Neuronal stem cell (in vitro differentiated cells): ENCODE data around the gene NTHL1.

Experiments used
- DNase-seq: peaks from one replicate; pipeline ENCODE4 v3.0.0-alpha.2; 2013; ENCODE audit warnings: low spot score
- H2AFZ ChIP-seq: one replicate; pipeline ENCODE4 v1.6.1; 2013; ENCODE audit warnings: mild to moderate bottlenecking, low read length, inconsistent platforms
- H2AK5ac ChIP-seq: 2 replicates; pipeline ENCODE4 v1.6.1; 2013; ENCODE audit warnings: low read depth, mild to moderate bottlenecking, inconsistent platforms, low read length, moderate library complexity, mixed read lengths
- H2BK120ac ChIP-seq: 2 replicates; pipeline ENCODE4 v1.6.1; 2013; ENCODE audit warnings: low read depth, mild to moderate bottlenecking, inconsistent platforms, low read length, moderate library complexity, mixed read lengths
- H2BK12ac ChIP-seq: one replicate; pipeline ENCODE4 v1.6.1; 2013; ENCODE audit warnings: low read length, inconsistent platforms
- H2BK15ac ChIP-seq: 2 replicates; pipeline ENCODE4 v1.6.1; 2013; ENCODE audit warnings: mild to moderate bottlenecking, low read length, inconsistent platforms, mixed read lengths
- H2BK5ac ChIP-seq: one replicate; pipeline ENCODE4 v1.6.1; 2013; ENCODE audit warnings: inconsistent platforms, mild to moderate bottlenecking, low read length, moderate library complexity
- H3K14ac ChIP-seq: one replicate; pipeline ENCODE4 v1.6.1; 2013; ENCODE audit warnings: low read length, inconsistent platforms
- H3K18ac ChIP-seq: 2 replicates; pipeline ENCODE4 v1.6.1; 2013; ENCODE audit warnings: low read length, inconsistent platforms
- H3K23ac ChIP-seq: 2 replicates; pipeline ENCODE4 v1.6.1; 2013; ENCODE audit warnings: low read depth, mild to moderate bottlenecking, mixed read lengths, low read length, inconsistent platforms; ENCODE audit not compliant: poor library complexity
- H3K27ac ChIP-seq: replicated peaks from 3 replicates; pipeline ENCODE4 v1.5.1; 2013; ENCODE audit warnings: low read length, inconsistent platforms
- H3K27me3 ChIP-seq, 3 experiments: 2 replicates each; pipeline ENCODE4 v1.6.1; 2013; ENCODE audit warnings: low read length in 3 of 3, mild to moderate bottlenecking in 2 of 3, inconsistent platforms in 1 of 3, low read depth in 1 of 3, mixed read lengths in 1 of 3, moderate library complexity in 1 of 3; ENCODE audit not compliant: control insufficient read depth in 3 of 3, insufficient read depth in 3 of 3
- H3K36me3 ChIP-seq, 2 donors: replicated peaks in 1 of 2; 2 replicates each; pipeline ENCODE4 v1.6.1; 2013; ENCODE audit warnings: low read length in 2 of 2; ENCODE audit not compliant: control insufficient read depth in 2 of 2, insufficient read depth in 2 of 2
- H3K4ac ChIP-seq: 2 replicates; pipeline ENCODE4 v1.6.1; 2013; ENCODE audit warnings: inconsistent platforms, mild to moderate bottlenecking, low read length, moderate library complexity
- H3K4me1 ChIP-seq, 2 donors: 1 replicate in 1 of 2; 2 replicates in 1 of 2; pipeline ENCODE4 v1.6.1; 2013; ENCODE audit warnings: low read length in 2 of 2, low read depth in 1 of 2; ENCODE audit not compliant: control insufficient read depth in 2 of 2, insufficient read depth in 1 of 2
- H3K4me2 ChIP-seq: one replicate; pipeline ENCODE4 v1.6.1; 2013; ENCODE audit warnings: mild to moderate bottlenecking, low read length, inconsistent platforms; ENCODE audit not compliant: insufficient read depth, poor library complexity, severe bottlenecking
- H3K4me3 ChIP-seq, 2 donors: 2 replicates each; pipeline ENCODE4 v1.5.1; 2013; ENCODE audit warnings: low read length in 2 of 2, mild to moderate bottlenecking in 2 of 2, inconsistent platforms in 1 of 2, moderate library complexity in 1 of 2
- H3K79me1 ChIP-seq: one replicate; pipeline ENCODE4 v1.6.1; 2013; ENCODE audit warnings: low read depth, mild to moderate bottlenecking, inconsistent platforms, low read length, moderate library complexity
- H3K9ac ChIP-seq: one replicate; pipeline ENCODE4 v1.6.1; 2013; ENCODE audit warnings: mild to moderate bottlenecking, low read depth, low read length, inconsistent platforms; ENCODE audit not compliant: poor library complexity
- H3K9me3 ChIP-seq, 2 donors: replicated peaks in 1 of 2; 2 replicates each; pipeline versions ENCODE3 to v1.6.1; 2013; ENCODE audit warnings: low read length in 2 of 2, mild to moderate bottlenecking in 2 of 2, inconsistent platforms in 1 of 2, low read depth in 1 of 2, mixed read lengths in 1 of 2, moderate library complexity in 1 of 2; ENCODE audit not compliant: control insufficient read depth in 2 of 2, insufficient read depth in 1 of 2
- H4K8ac ChIP-seq: one replicate; pipeline ENCODE4 v1.6.1; 2013; ENCODE audit warnings: low read depth, mild to moderate bottlenecking, inconsistent platforms, low read length, moderate library complexity
- H4K91ac ChIP-seq: one replicate; pipeline ENCODE4 v1.6.1; 2013; ENCODE audit warnings: low read length, low read depth, mild to moderate bottlenecking, inconsistent platforms; ENCODE audit not compliant: poor library complexity
- WGBS, 2 donors: extraction: QIAGEN DNeasy Blood & Tissue Kit; methylation state at CpG; one replicate each; pipeline ENCODE4 v1.1.7; 2013; ENCODE audit warnings: missing lambda C conversion rate in 2 of 2, mixed read lengths in 1 of 2; ENCODE audit not compliant: insufficient read length in 2 of 2, insufficient replicate concordance in 1 of 2; ENCODE audit errors: extremely low coverage in 2 of 2; 5-methylcytosine and 5-hydroxymethylcytosine counted together

Gene NTHL1

DNA sequence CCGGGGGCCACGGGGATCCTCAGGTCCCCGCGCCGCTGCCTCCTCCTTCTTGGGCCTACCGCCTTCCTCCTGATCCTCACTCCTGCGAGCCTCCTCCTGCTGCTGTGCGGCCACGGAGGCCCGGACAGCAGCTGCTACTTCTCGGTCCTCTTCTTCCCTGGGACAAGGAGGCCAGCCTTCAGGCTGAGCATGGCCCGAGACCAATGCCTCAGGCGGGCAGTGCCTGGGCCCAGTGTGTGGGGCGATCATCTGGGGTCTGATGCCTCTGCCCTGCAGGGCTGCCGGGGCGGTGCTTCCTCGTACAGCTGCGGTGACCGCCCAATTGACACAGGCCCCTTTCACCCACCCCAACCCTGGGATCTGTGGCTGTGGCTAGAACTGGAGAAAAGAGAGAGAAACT lies 46.6 kb downstream of the NTHL1 start:
- peaks cover 11 to 13% of the 10 kb centered on the region in 2 donors for H3K4me1 ChIP-seq
- H4K91ac ChIP-seq = no peak overlapping the region
- H3K14ac ChIP-seq = no peak overlapping the region
- H3K23ac ChIP-seq = no peak overlapping the region
- no peak overlapping the region for H3K27ac ChIP-seq
- H2BK12ac ChIP-seq = no peak overlapping the region
- no peak overlapping the region for H2AK5ac ChIP-seq
- peaks cover 28% of the 10 kb centered on the region for H3K79me1 ChIP-seq
- no peak overlapping the region for H2BK15ac ChIP-seq
- no peaks in the 10 kb centered on the region for H3K27me3 ChIP-seq
- H3K9ac ChIP-seq = no peak overlapping the region
- H2BK120ac ChIP-seq = no peak overlapping the region
- H3K4me2 ChIP-seq = no peak overlapping the region
- H3K36me3 ChIP-seq = peaks cover 41 to 73% of the 10 kb centered on the region in 2 donors
- WGBS, 2 donors = no CpG with 5 or more reads among the region's 19 CpGs
- no peaks in the 10 kb centered on the region for H3K9me3 ChIP-seq
- H2BK5ac ChIP-seq = no peak overlapping the region
- H2AFZ ChIP-seq = no peak overlapping the region
- H4K8ac ChIP-seq = no peak overlapping the region
- H3K4me3 ChIP-seq = no peak overlapping the region
- DNase-seq = no peak
- no peak overlapping the region for H3K4ac ChIP-seq
- no peak overlapping the region for H3K18ac ChIP-seq

- no peak overlapping the region for H3K27ac ChIP-seq
- H2BK15ac ChIP-seq = no peak overlapping the region
- peaks cover 41 to 73% of the 10 kb centered on the region in 2 donors for H3K36me3 ChIP-seq
- no peaks in the 10 kb centered on the region for H3K27me3 ChIP-seq
- no peak overlapping the region for H3K4ac ChIP-seq
- H4K91ac ChIP-seq = no peak overlapping the region
- H3K4me1 ChIP-seq = peaks cover 11 to 13% of the 10 kb centered on the region in 2 donors
- no peak overlapping the region for H4K8ac ChIP-seq
- H3K9ac ChIP-seq = no peak overlapping the region
- H3K79me1 ChIP-seq = peaks cover 25% of the 10 kb centered on the region
- no peak overlapping the region for H2BK120ac ChIP-seq
- H2AK5ac ChIP-seq = no peak overlapping the region
- no peaks in the 10 kb centered on the region for H3K9me3 ChIP-seq
- no peak overlapping the region for H3K18ac ChIP-seq
- no CpG with 5 or more reads among the region's 28 CpGs for WGBS, 2 donors
- H3K4me3 ChIP-seq = no peak overlapping the region
- H3K23ac ChIP-seq = peak overlapping the region; percentile 17
- peak overlapping the region; percentile 2 for H3K14ac ChIP-seq
- H3K4me2 ChIP-seq = no peak overlapping the region
- H2BK5ac ChIP-seq = no peak overlapping the region
- DNase-seq = no peak
- H2BK12ac ChIP-seq = no peak overlapping the region
- no peak overlapping the region for H2AFZ ChIP-seq
These were observed 47.6 kb downstream of the NTHL1 start for GRCh38 chr16:1999866-2000514.

GRCh38 chr16:1998852-1999801 lies 48.5 kb downstream of the NTHL1 start:
- Histone ChIP-seq H2BK120ac (no peak overlapping the region), H3K36me3 (peaks cover 41 to 74% of the 10 kb centered on the region in 2 donors)

DNA sequence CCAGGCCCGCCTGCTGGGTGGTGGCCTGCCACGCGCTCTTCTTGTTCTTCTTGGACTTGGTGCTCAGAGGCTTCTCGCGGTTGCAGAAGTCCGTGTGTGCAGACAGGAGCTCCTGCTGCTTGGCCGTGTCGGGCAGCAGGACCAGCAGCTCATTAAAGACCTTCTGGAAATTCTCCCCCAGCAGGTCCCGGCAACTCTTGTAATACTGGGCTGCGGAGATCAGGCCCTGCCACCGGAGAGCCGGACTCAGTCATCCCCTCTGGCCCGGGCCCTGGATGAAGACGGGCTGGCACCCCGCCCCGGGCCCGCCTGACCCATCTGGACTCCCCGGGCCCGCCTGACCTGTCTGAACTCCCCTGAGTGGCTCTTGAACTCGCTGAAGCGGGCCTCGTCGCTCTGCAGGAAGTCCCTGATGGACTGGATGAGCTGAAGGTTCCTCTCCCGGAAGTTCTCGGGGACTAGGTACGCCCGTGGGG lies 49.2 kb downstream of the NTHL1 start:
- Histone ChIP-seq H3K14ac (no peak overlapping the region), H3K9me3 (no peaks in the 10 kb centered on the region), H2AFZ (no peak overlapping the region), H3K9ac (no peak overlapping the region), H4K91ac (no peak overlapping the region), H2BK15ac (no peak overlapping the region), H3K4me1 (no peaks in the 10 kb centered on the region), H3K27me3 (peaks cover 0 to 4% (median 0%) of the 10 kb centered on the region in 3 experiments), H3K23ac (no peak overlapping the region), H3K4ac (no peak overlapping the region), H2BK12ac (no peak overlapping the region), H3K4me3 (no peak overlapping the region), H3K27ac (no peak overlapping the region), H2BK120ac (no peak overlapping the region), H3K4me2 (no peak overlapping the region), H4K8ac (no peak overlapping the region), H3K79me1 (peaks cover 18% of the 10 kb centered on the region), H2AK5ac (no peak overlapping the region), H2BK5ac (no peak overlapping the region), H3K36me3 (peaks cover 41 to 70% of the 10 kb centered on the region in 2 donors), H3K18ac (no peak overlapping the region)
- no CpG with 5 or more reads among the region's 27 CpGs for WGBS, 2 donors
- no peak for DNase-seq

More at GRCh38 chr16:1998852-1999801, 48.5 kb downstream of the NTHL1 start:
- no peak overlapping the region for H3K23ac ChIP-seq
- no CpG with 5 or more reads among the region's 39 CpGs for WGBS, 2 donors
- no peak overlapping the region for H2AK5ac ChIP-seq
- no peak overlapping the region for H4K8ac ChIP-seq
- H3K4me3 ChIP-seq = no peak overlapping the region
- H2AFZ ChIP-seq = no peak overlapping the region
- no peak overlapping the region for H3K27ac ChIP-seq
- DNase-seq = no peak
- peaks cover 22% of the 10 kb centered on the region for H3K79me1 ChIP-seq
- H3K4ac ChIP-seq = no peak overlapping the region
- H3K9me3 ChIP-seq = no peaks in the 10 kb centered on the region
- H2BK5ac ChIP-seq = peak overlapping the region; percentile 39
- no peak overlapping the region for H3K4me2 ChIP-seq
- H3K27me3 ChIP-seq = no peaks in the 10 kb centered on the region
- no peak overlapping the region for H4K91ac ChIP-seq
- no peak overlapping the region for H3K14ac ChIP-seq
- peaks cover 4 to 6% of the 10 kb centered on the region in 2 donors for H3K4me1 ChIP-seq
- peak overlapping the region; percentile 22 for H2BK12ac ChIP-seq
- peak overlapping the region; percentile 21 for H3K9ac ChIP-seq
- peak overlapping the region; percentile 28 for H3K18ac ChIP-seq
- no peak overlapping the region for H2BK15ac ChIP-seq
